ENCODE measurements around the gene PHRF1. TPM values are rescaled to one million over a fixed set of nuclear protein-coding genes. Genes with fewer than 3 reads are reported as not detected.

PHRF1 gene
- total and polyA plus RNA-seq, 8 donors: 11.2 to 39.3 (median 14.8) TPM

- ATAC-seq: no peak
- Histone ChIP-seq H3K4me3 (no peak overlapping the region), H3K36me3 (peaks cover 4 to 86% (median 52%) of the 10 kb centered on the region in 3 donors), H3K4me1 (peaks cover 0 to 4% (median 0%) of the 10 kb centered on the region in 3 donors), H3K27ac (no peak overlapping the region), H3K9me3 (no peaks in the 10 kb centered on the region), H3K27me3 (no peaks in the 10 kb centered on the region)
- intact Hi-C loops (cut with DNase I): no loop called here
- peak in 1 of 6 donors; percentile 71 for DNase-seq
- FAIRE-seq: no peak
- TF ChIP-seq CTCF (IDR thresholded peaks at IDR 0.05): no peak
- WGBS, 2 donors: 94 to 95% methylated on average over 22 to 28 of the region's 28 CpGs
Observed at GRCh38 chr11:609341-609811, 33.1 kb downstream of the PHRF1 start.

- intact Hi-C loops (cut with DNase I): no loop called here
- H3K4me1 ChIP-seq: peaks cover 0 to 6% (median 5%) of the 10 kb centered on the region in 3 donors
- no peaks in the 10 kb centered on the region for H3K27me3 ChIP-seq
- no peak for TF ChIP-seq CTCF (IDR thresholded peaks at IDR 0.05)
- FAIRE-seq (no peak), ATAC-seq (no peak), DNase-seq (peak in 4 of 6 donors; percentile 12 to 71 (median 32))
- no peak overlapping the region for H3K4me3 ChIP-seq
- WGBS, 2 donors: 95 to 96% methylated on average over 15 to 18 of the region's 18 CpGs
- no peak overlapping the region for H3K27ac ChIP-seq
- no peaks in the 10 kb centered on the region for H3K9me3 ChIP-seq
- H3K36me3 ChIP-seq: peaks cover 4 to 79% (median 47%) of the 10 kb centered on the region in 3 donors
Observed at GRCh38 chr11:610146-610801, 34.0 kb downstream of the PHRF1 start.

- WGBS, 2 donors: 92% methylated on average over 43 to 49 of the region's 49 CpGs
- no peak overlapping the region for H3K4me3 ChIP-seq
- no peak for FAIRE-seq
- no peaks in the 10 kb centered on the region for H3K9me3 ChIP-seq
- TF ChIP-seq CTCF (IDR thresholded peaks at IDR 0.05): no peak
- H3K27me3 ChIP-seq: no peaks in the 10 kb centered on the region
- peaks cover 4 to 69% (median 45%) of the 10 kb centered on the region in 3 donors for H3K36me3 ChIP-seq
- peak in 4 of 6 donors; percentile 17 to 70 (median 40) for DNase-seq
- H3K27ac ChIP-seq: no peak overlapping the region
- no peak for ATAC-seq
- intact Hi-C loops (cut with DNase I): no loop called here
- peaks cover 0 to 9% (median 7%) of the 10 kb centered on the region in 3 donors for H3K4me1 ChIP-seq
Observed at GRCh38 chr11:611001-611996, 35.0 kb downstream of the PHRF1 start.

- 74 to 79% methylated on average over 27 of the region's 27 CpGs for WGBS, 2 donors
- H3K36me3 ChIP-seq: peaks cover 2 to 58% (median 42%) of the 10 kb centered on the region in 3 donors
- DNase-seq: peak in 5 of 6 donors; percentile 16 to 75 (median 47)
- TF ChIP-seq CTCF (IDR thresholded peaks at IDR 0.05): no peak
- no peak for FAIRE-seq
- no peak overlapping the region for H3K4me3 ChIP-seq
- H3K27ac ChIP-seq: no peak overlapping the region
- no peaks in the 10 kb centered on the region for H3K27me3 ChIP-seq
- ATAC-seq: no peak
- peaks cover 0 to 9% (median 7%) of the 10 kb centered on the region in 3 donors for H3K4me1 ChIP-seq
- H3K9me3 ChIP-seq: no peaks in the 10 kb centered on the region
- intact Hi-C loops (cut with DNase I): no loop called here
Observed at GRCh38 chr11:612201-612960, 36.1 kb downstream of the PHRF1 start.

Data from pancreas (tissue), 10 donors.